IMR-90 (cell line): ENCODE results near the gene TIFAB. TPM values are rescaled to one million over a fixed set of nuclear protein-coding genes. Genes with fewer than 3 reads are reported as not detected.

Source experiments
- ATAC-seq: fragments of 200-7000 bp; cut with Tn5 transposase; 2 replicates; pipeline ENCODE4 v1.9.1; 2020; ENCODE audit warnings: low read depth, mild to moderate bottlenecking, moderate library complexity
- BruUV-seq: library from RNA; stranded (reverse); fragments of 400-500 nt; replicated peaks from 2 replicates; lab custom pipeline; 2021; lab: Mats Ljungman, UMichigan
- CTCF ChIA-PET: fragments of 300-600 bp; formaldehyde crosslinking; extraction: SDS; loops from one replicate; lab custom pipeline; 2021; ENCODE audit warnings: antibody characterized with exemption; lab: Yijun Ruan, JAX
- POLR2A ChIA-PET: fragments of 300-600 bp; sonication (Branson Sonifier 250); formaldehyde crosslinking; loops from one replicate; lab custom pipeline; 2022; ENCODE audit warnings: antibody characterized with exemption; ENCODE audit not compliant: unreplicated experiment; lab: Charles Lee
- DNase-seq: peaks from one replicate; pipeline ENCODE4 v3.0.0; 2013
- H2AFZ ChIP-seq: replicated peaks from 2 replicates; pipeline ENCODE3; 2013; ENCODE audit warnings: low read length, mild to moderate bottlenecking; ENCODE audit not compliant: poor library complexity
- H2AK5ac ChIP-seq: 2 replicates; pipeline ENCODE4 v1.6.1; 2013; ENCODE audit warnings: low read depth, low read length, inconsistent platforms
- H2AK9ac ChIP-seq: replicated peaks from 2 replicates; pipeline ENCODE3; 2013; ENCODE audit warnings: mild to moderate bottlenecking, low read depth, low read length, moderate library complexity; ENCODE audit not compliant: poor library complexity
- H2BK120ac ChIP-seq: 2 replicates; pipeline ENCODE4 v1.6.1; 2013; ENCODE audit warnings: low read depth, low read length, inconsistent platforms
- H2BK15ac ChIP-seq: 3 replicates; pipeline ENCODE4 v1.6.1; 2013; ENCODE audit warnings: low read depth, low read length, inconsistent platforms
- H2BK20ac ChIP-seq: 2 replicates; pipeline ENCODE4 v1.6.1; 2013; ENCODE audit warnings: low read depth, mild to moderate bottlenecking, inconsistent platforms, low read length, moderate library complexity
- H2BK5ac ChIP-seq: 2 replicates; pipeline ENCODE4 v1.6.1; 2013; ENCODE audit warnings: mild to moderate bottlenecking, low read depth, low read length, inconsistent platforms; ENCODE audit not compliant: poor library complexity, severe bottlenecking
- H3K14ac ChIP-seq: replicated peaks from 2 replicates; pipeline ENCODE4 v1.6.1; 2013; ENCODE audit warnings: low read depth, low read length, inconsistent platforms
- H3K18ac ChIP-seq: 2 replicates; pipeline ENCODE4 v1.6.1; 2013; ENCODE audit warnings: low read depth, low read length, control low read depth
- H3K23ac ChIP-seq: 2 replicates; pipeline ENCODE4 v1.6.1; 2013; ENCODE audit warnings: low read depth, low read length, inconsistent platforms
- H3K27ac ChIP-seq: 2 replicates; pipeline ENCODE4 v1.5.1; 2013; ENCODE audit warnings: mild to moderate bottlenecking, control low read depth, low read length; ENCODE audit not compliant: insufficient read depth
- H3K27me3 ChIP-seq: 2 replicates; pipeline ENCODE4 v1.6.1; 2013; ENCODE audit warnings: low read length; ENCODE audit not compliant: control insufficient read depth, insufficient read depth
- H3K36me3 ChIP-seq: 2 replicates; pipeline ENCODE4 v1.6.1; 2013; ENCODE audit warnings: low read length, mixed read lengths; ENCODE audit not compliant: control insufficient read depth, insufficient read depth
- H3K4ac ChIP-seq: 2 replicates; pipeline ENCODE4 v1.6.1; 2013; ENCODE audit warnings: low read depth, low read length, inconsistent platforms
- H3K4me1 ChIP-seq: 2 replicates; pipeline ENCODE4 v1.6.1; 2013; ENCODE audit warnings: low read length, mixed read lengths; ENCODE audit not compliant: control insufficient read depth, insufficient read depth
- H3K4me2 ChIP-seq: 2 replicates; pipeline ENCODE4 v1.6.1; 2013; ENCODE audit warnings: low read depth, mild to moderate bottlenecking, control low read depth, low read length, moderate library complexity
- H3K4me3 ChIP-seq: 2 replicates; pipeline ENCODE4 v1.5.1; 2013; ENCODE audit warnings: low read depth, mild to moderate bottlenecking, control low read depth, low read length, moderate library complexity; ENCODE audit not compliant: insufficient read depth
- H3K56ac ChIP-seq: 2 replicates; pipeline ENCODE4 v1.6.1; 2013; ENCODE audit warnings: low read length, inconsistent platforms; ENCODE audit not compliant: insufficient read depth; ENCODE audit errors: extremely low read depth
- H3K79me1 ChIP-seq, 2 experiments: 2 replicates each; pipeline ENCODE4 v1.6.1; 2013; ENCODE audit warnings: low read length in 2 of 2, inconsistent platforms in 1 of 2, low read depth in 1 of 2
- H3K9ac ChIP-seq: 2 replicates; pipeline ENCODE4 v1.6.1; 2013; ENCODE audit warnings: low read depth, low read length, control low read depth
- H3K9me1 ChIP-seq: 2 replicates; pipeline ENCODE4 v1.6.1; 2013; ENCODE audit warnings: low read length, inconsistent platforms; ENCODE audit not compliant: insufficient read depth
- H3K9me3 ChIP-seq: 2 replicates; pipeline ENCODE4 v1.6.1; 2013; ENCODE audit warnings: low read length; ENCODE audit not compliant: control insufficient read depth, insufficient read depth
- H4K20me1 ChIP-seq: 2 replicates; pipeline ENCODE4 v1.6.1; 2013; ENCODE audit warnings: low read length, inconsistent platforms; ENCODE audit not compliant: insufficient read depth
- H4K5ac ChIP-seq: 2 replicates; pipeline ENCODE4 v1.6.1; 2013; ENCODE audit warnings: mild to moderate bottlenecking, low read depth, low read length, control low read depth
- H4K8ac ChIP-seq, 2 experiments: 2 replicates each; pipeline ENCODE4 v1.6.1; 2013; ENCODE audit warnings: low read depth in 2 of 2, low read length in 2 of 2, control low read depth in 1 of 2, inconsistent platforms in 1 of 2
- H4K91ac ChIP-seq: 2 replicates; pipeline ENCODE4 v1.6.1; 2013; ENCODE audit warnings: low read depth, low read length, inconsistent platforms; ENCODE audit not compliant: insufficient read depth
- BHLHE40 ChIP-seq: fragments of 150-350 bp; IDR thresholded peaks from 2 replicates; pipeline ENCODE4 v1.6.1; 2016; ENCODE audit warnings: mild to moderate bottlenecking, low read depth, low read length
- CHD1 ChIP-seq: IDR thresholded peaks from 2 replicates; pipeline ENCODE4 v1.6.1; 2012; ENCODE audit warnings: low read depth, low read length, improper control_type of control experiment
- CTCF ChIP-seq: conservative IDR thresholded peaks from 2 replicates; pipeline ENCODE4 v1.5.1; 2012; ENCODE audit warnings: mild to moderate bottlenecking, low read depth, low read length, improper control_type of control experiment
- ELK1 ChIP-seq: fragments of 150-350 bp; IDR thresholded peaks from 2 replicates; pipeline ENCODE4 v1.6.1; 2016; ENCODE audit warnings: low read depth, mild to moderate bottlenecking, low read length, moderate library complexity, borderline replicate concordance
- MAFK ChIP-seq: IDR thresholded peaks from 2 replicates; pipeline ENCODE4 v1.6.1; 2012; ENCODE audit warnings: low read depth, low read length, improper control_type of control experiment
- MXI1 ChIP-seq: IDR thresholded peaks from 2 replicates; pipeline ENCODE4 v1.6.1; 2012; ENCODE audit warnings: low read depth, mild to moderate bottlenecking, low read length, moderate library complexity, borderline replicate concordance
- RAD21 ChIP-seq: IDR thresholded peaks from 2 replicates; pipeline ENCODE4 v1.6.1; 2012; ENCODE audit warnings: low read length, improper control_type of control experiment
- RCOR1 ChIP-seq: IDR thresholded peaks from 2 replicates; pipeline ENCODE4 v1.6.1; 2012; ENCODE audit warnings: mild to moderate bottlenecking, low read length, improper control_type of control experiment; ENCODE audit not compliant: insufficient replicate concordance
- WGBS, 2 experiments: methylation state at CpG; one replicate each; pipeline versions ENCODE4 v1.1.5 to v1.1.7; 2013; ENCODE audit warnings: missing lambda C conversion rate in 2 of 2; ENCODE audit not compliant: insufficient read length in 1 of 2; ENCODE audit errors: extremely low coverage in 2 of 2; 5-methylcytosine and 5-hydroxymethylcytosine counted together
- dilution Hi-C: fragments of 300-500 bp; cut with HindIII; formaldehyde crosslinking; loops from one replicate; pipeline ENCODE4 v1.14.3; 2018; ENCODE audit warnings: low sequenced_read_pairs; ENCODE audit not compliant: unreplicated experiment
- in situ Hi-C: fragments of 300-500 bp; cut with MboI; formaldehyde crosslinking; loops from 3 replicates; pipeline ENCODE4 v1.14.3; 2019; ENCODE audit warnings: low sequenced_read_pairs, inconsistent platforms, mixed read lengths
- intact Hi-C: fragments of 100-400 bp; cut with micrococcal nuclease; formaldehyde crosslinking; loops from 2 replicates; pipeline ENCODE4 v1.10.0; 2022
- polyA plus RNA-seq, 3 experiments: library from polyadenylated mRNA; depleted of rRNA; stranded (reverse); fragments of >200 nt; gene quantifications; 2 replicates each; pipeline ENCODE4 v1.2.3, GENCODE V29; 2012; ENCODE audit warnings: low replicate concordance in 1 of 3
- total RNA-seq: library from RNA; depleted of rRNA; stranded (reverse); fragments of >200 nt; gene quantifications from 2 replicates; pipeline ENCODE4 v1.2.3, GENCODE V29; 2012

TIFAB gene
- total and polyA plus RNA-seq, 2 of the 4 experiments (the other 2 are of a cell fraction): not detected

- Histone ChIP-seq H3K9ac (no peak overlapping the region), H3K27me3 (peaks cover 30% of the 10 kb centered on the region), H4K5ac (no peak overlapping the region), H2AK5ac (no peak overlapping the region), H3K56ac (no peak overlapping the region), H3K79me1 (no peaks in the 10 kb centered on the region), H3K36me3 (no peaks in the 10 kb centered on the region), H2BK15ac (no peak overlapping the region), H3K23ac (no peak overlapping the region), H4K91ac (no peak overlapping the region), H3K4ac (no peak overlapping the region), H4K8ac (no peak overlapping the region), H3K27ac (no peak overlapping the region), H2BK20ac (no peak overlapping the region), H2BK5ac (no peak overlapping the region), H2AFZ (no peak overlapping the region), H3K9me3 (no peaks in the 10 kb centered on the region), H2AK9ac (no peak overlapping the region), H3K14ac (no peak overlapping the region), H3K4me3 (no peak overlapping the region), H4K20me1 (no peaks in the 10 kb centered on the region), H3K18ac (no peak overlapping the region), H3K9me1 (peaks cover 5% of the 10 kb centered on the region), H3K4me1 (peaks cover 12% of the 10 kb centered on the region), H3K4me2 (no peak overlapping the region), H2BK120ac (no peak overlapping the region)
- in situ Hi-C loops (no loop called here), dilution Hi-C loops (loop anchor here (25.0 kb wide), 1 partner anchor 104 kb away; no protein-coding TSS in a partner anchor), intact Hi-C loops (no loop called here)
- WGBS, 2 experiments: no CpG with 5 or more reads among the region's 4 CpGs
- no peak for DNase-seq
- POLR2A ChIA-PET: no interaction called here
- CTCF ChIA-PET: interaction anchor here (0.8 to 3.0 kb wide), 4 partner anchors 8 to 108 kb away, joined by 3 to 12 read pairs (median 4); no protein-coding TSS in a partner anchor
- no peak for ATAC-seq
- BruUV-seq: no TSS peak
- TF ChIP-seq CTCF (no peak), ELK1 (no peak), CHD1 (no peak), RCOR1 (no peak), BHLHE40 (no peak), MAFK (no peak), MXI1 (no peak), RAD21 (no peak)
Observed at GRCh38 chr5:135458356-135458755, 6.2 kb upstream of the TIFAB start.
